HepG2 (cell line): ENCODE results near the gene FAM118A. TPM values are rescaled to one million over a fixed set of nuclear protein-coding genes. Genes with fewer than 3 reads are reported as not detected.
A peak's percentile ranks its signal among the peaks of the same experiment; 100 is the strongest.

Source experiments
- ATAC-seq: fragments of 200-7000 bp; cut with Tn5 transposase; 3 replicates; pipeline ENCODE4 v1.9.1; 2020; ENCODE audit warnings: mild to moderate bottlenecking, moderate library complexity
- BruUV-seq: library from RNA; stranded (reverse); fragments of 400-500 nt; replicated peaks from 2 replicates; lab custom pipeline; 2021; lab: Mats Ljungman, UMichigan
- CTCF ChIA-PET: fragments of 300-600 bp; formaldehyde crosslinking; extraction: SDS; loops from one replicate; lab custom pipeline; 2021; ENCODE audit warnings: low total read pairs, inconsistent platforms, low intra/inter-chr PET ratio; lab: Yijun Ruan, JAX
- POLR2A ChIA-PET: fragments of 350-600 bp; sonication (Branson Sonifier 250); formaldehyde crosslinking; loops from one replicate; lab custom pipeline; 2020; ENCODE audit warnings: antibody characterized with exemption, inconsistent platforms; lab: Yijun Ruan, JAX
- DNase-seq: peaks from one replicate; pipeline ENCODE4 v3.0.0-alpha.2; 2015; ENCODE audit warnings: low spot score
- FAIRE-seq: peaks from 3 replicates; lab custom pipeline; 2011; peaks lifted over from hg19 to GRCh38; lab: Jason Lieb, UNC
- H2AFZ ChIP-seq: one replicate; pipeline ENCODE4 v1.6.1; 2011; ENCODE audit warnings: low read length, inconsistent platforms
- H3K27ac ChIP-seq: fragments of 300-600 bp; 3 replicates; pipeline ENCODE4 v1.8.0; 2011; ENCODE audit warnings: mixed run types, mild to moderate bottlenecking, mixed read lengths, low read length, inconsistent platforms; ENCODE audit not compliant: insufficient read depth; ENCODE audit errors: extremely low read length
- H3K27me3 ChIP-seq, 2 experiments: fragments of 200-600 bp in 1 of 2; 2 replicates in 1 of 2; 3 replicates in 1 of 2; pipeline versions ENCODE4 v1.6.0 to v1.8.0; 2011; ENCODE audit warnings: low read length in 2 of 2, mild to moderate bottlenecking in 2 of 2, moderate library complexity in 2 of 2, inconsistent platforms in 1 of 2; ENCODE audit not compliant: insufficient read depth in 2 of 2, control insufficient read depth in 1 of 2
- H3K36me3 ChIP-seq, 2 experiments: fragments of 200-600 bp in 1 of 2; replicated peaks in 1 of 2; 2 replicates in 1 of 2; 3 replicates in 1 of 2; pipeline versions ENCODE4 v1.5.1 to v1.8.0; 2011; ENCODE audit warnings: low read length in 2 of 2, inconsistent platforms in 1 of 2; ENCODE audit not compliant: insufficient read depth in 2 of 2, control insufficient read depth in 1 of 2
- H3K4me1 ChIP-seq: 2 replicates; pipeline ENCODE4 v1.5.1; 2012; ENCODE audit warnings: low read length, inconsistent platforms; ENCODE audit not compliant: insufficient read depth
- H3K4me2 ChIP-seq: 2 replicates; pipeline ENCODE4 v1.6.0; 2011; ENCODE audit warnings: low read depth, low read length, inconsistent platforms
- H3K4me3 ChIP-seq, 3 experiments: fragments of 200-600 bp in 1 of 3; sonication (generic), shearing (Covaris generic) in 1 of 3; replicated peaks in 1 of 3; 2 replicates each; pipeline ENCODE4 v1.5.1; 2011 to 2016; ENCODE audit warnings: low read length in 3 of 3, inconsistent platforms in 2 of 3, low read depth in 2 of 3, mild to moderate bottlenecking in 2 of 3, control low read depth in 1 of 3, mixed read lengths in 1 of 3; ENCODE audit not compliant: insufficient read depth in 1 of 3
- H3K79me2 ChIP-seq: one replicate; pipeline ENCODE4 v1.6.1; 2011; ENCODE audit warnings: low read length, inconsistent platforms; ENCODE audit not compliant: insufficient read depth
- H3K9ac ChIP-seq: 2 replicates; pipeline ENCODE4 v1.6.0; 2011; ENCODE audit warnings: mild to moderate bottlenecking, low read depth, low read length, inconsistent platforms; ENCODE audit not compliant: insufficient read depth
- H3K9me3 ChIP-seq: 2 replicates; pipeline ENCODE4 v1.5.1; 2012; ENCODE audit warnings: mild to moderate bottlenecking, low read length
- H4K20me1 ChIP-seq: 2 replicates; pipeline ENCODE4 v1.6.0; 2011; ENCODE audit warnings: inconsistent platforms, mild to moderate bottlenecking, low read length, moderate library complexity; ENCODE audit not compliant: insufficient read depth
- POLR2A ChIP-seq, 2 experiments: IDR thresholded peaks; 2 replicates each; pipeline ENCODE4 v1.6.1; 2011; ENCODE audit warnings: low read depth in 2 of 2, low read length in 2 of 2, mild to moderate bottlenecking in 1 of 2, moderate library complexity in 1 of 2; ENCODE audit not compliant: insufficient read depth in 1 of 2
- STAG1 ChIP-seq: sonication (generic); formaldehyde crosslinking; IDR thresholded peaks from 2 replicates; pipeline ENCODE4 v1.4.0; 2020; ENCODE audit warnings: missing genetic modification reagents
- ZBTB38 ChIP-seq: sonication (generic); formaldehyde crosslinking; IDR thresholded peaks from 2 replicates; pipeline ENCODE4 v1.5.1; 2020; ENCODE audit warnings: mild to moderate bottlenecking, missing genetic modification reagents
- ZFP91 ChIP-seq: sonication (generic); formaldehyde crosslinking; IDR thresholded peaks from 2 replicates; pipeline ENCODE4 v1.9.0; 2022; ENCODE audit warnings: missing genetic modification reagents, mild to moderate bottlenecking, borderline replicate concordance
- ZKSCAN5 ChIP-seq: sonication (generic); formaldehyde crosslinking; IDR thresholded peaks from 2 replicates; pipeline ENCODE4 v1.5.1; 2020; ENCODE audit warnings: mild to moderate bottlenecking, missing genetic modification reagents
- ZNF687 ChIP-seq: sonication (generic); formaldehyde crosslinking; IDR thresholded peaks from 2 replicates; pipeline ENCODE4 v1.5.1; 2020; ENCODE audit warnings: mild to moderate bottlenecking, missing genetic modification reagents, moderate library complexity
- WGBS: methylation state at CpG from one replicate; pipeline ENCODE4 v1.1.6; 2017; ENCODE audit warnings: low lambda C conversion rate; 5-methylcytosine and 5-hydroxymethylcytosine counted together
- in situ Hi-C: cut with HindIII; loops from 2 replicates; pipeline ENCODE4 v1.10.0; 2017; ENCODE audit warnings: low pct_unique_long_range_greater_than_20kb; ENCODE audit not compliant: extremely low pct_ligation_motif_present
- intact Hi-C: fragments of 100-400 bp; cut with micrococcal nuclease; formaldehyde crosslinking; loops from one replicate; pipeline ENCODE4 v1.10.0; 2022; ENCODE audit not compliant: unreplicated experiment
- polyA plus RNA-seq, 8 experiments: library from polyadenylated mRNA; depleted of rRNA in 3 of 8; stranded (reverse) in 7 of 8; unstranded in 1 of 8; fragments of >200 nt; fragmentation: Illumina TruSeq in 4 of 8; extraction: Trizol in 4 of 8; gene quantifications; 2 replicates each; pipeline versions ENCODE4 v1.2.1 to v1.2.3, GENCODE V29; 2011 to 2016; ENCODE audit warnings: low read depth in 4 of 8, missing spikeins in 1 of 8, mixed read lengths in 1 of 8; ENCODE audit not compliant: insufficient read depth in 1 of 8
- total RNA-seq, 5 experiments: library from RNA; depleted of rRNA; stranded (reverse); fragments of >200 nt; fragmentation: Illumina TruSeq; extraction: Trizol; gene quantifications; 2 replicates each; pipeline ENCODE4 v1.2.3, GENCODE V29; 2016; ENCODE audit warnings: low read depth in 1 of 5

FAM118A gene
- total and polyA plus RNA-seq, 2 of the 13 experiments (the other 11 are each of a cell fraction or from before 2014, with no cell fraction given), result 36.7 to 48.2 TPM

- POLR2A ChIA-PET, result interaction anchor here (1.0 to 1.7 kb wide), 3 partner anchors 44 to 48 kb away, joined by 3 to 9 read pairs (median 3); no protein-coding TSS in a partner anchor
- Histone ChIP-seq H4K20me1 (peaks cover 17% of the 10 kb centered on the region), H3K36me3 (peaks cover 9 to 18% of the 10 kb centered on the region in 2 experiments; a peak in 3 of 5 replicates), H3K27ac (no peak overlapping the region), H2AFZ (no peak overlapping the region), H3K27me3 (no peaks in the 10 kb centered on the region), H3K4me1 (peaks cover 80% of the 10 kb centered on the region), H3K4me3 (no peak overlapping the region), H3K9ac (no peak overlapping the region), H3K79me2 (peaks cover 97% of the 10 kb centered on the region), H3K4me2 (no peak overlapping the region)
- FAIRE-seq, result no peak
- intact Hi-C loops, result no loop called here
- 88% methylated on average over 19 of the region's 19 CpGs for WGBS
- DNase-seq, result no peak
- in situ Hi-C loops, result no loop called here
- peak; percentile 61 for ATAC-seq
- no TSS peak for BruUV-seq
- peak; percentile 28; the same call in 1 of the 2 replicates for TF ChIP-seq ZNF687 (CRISPR knock-in tag)
- 0 out of 2 replicates have a peak, but pooled peaks have one; percentile 31 for TF ChIP-seq ZBTB38 (CRISPR knock-in tag)
- TF ChIP-seq STAG1, result peak; percentile 17; the same call in 1 of the 2 replicates
- 0 out of 2 replicates have a peak, but pooled peaks have one; percentile 22 for TF ChIP-seq ZKSCAN5
- 0 out of 2 replicates have a peak, but pooled peaks have one; percentile 21 for TF ChIP-seq ZFP91
- TF ChIP-seq POLR2A (IDR thresholded peaks at IDR 0.05; ENCODE audit: insufficient read depth in 1 of 2, low read depth in 2 of 2, low read length in 2 of 2), result no peak
- TF ChIP-seq, all 625 proteins: peak for 5
- no peaks in the 10 kb centered on the region for H3K9me3 ChIP-seq
- CTCF ChIA-PET, result no interaction called here
These were observed 7.9 kb downstream of the FAM118A start for GRCh38 chr22:45317551-45318167.
